K562 (cell line): ENCODE measurements around the gene AKNA. TPM values are rescaled to one million over a fixed set of nuclear protein-coding genes. Genes with fewer than 3 reads are reported as not detected.
A peak's percentile ranks its signal among the peaks of the same experiment; 100 is the strongest.

Experiments used
- ADNP ChIP-seq: fragments of 200-800 bp; sonication (Bioruptor generic); IDR thresholded peaks from 2 replicates; pipeline ENCODE4 v1.6.1; 2016; ENCODE audit warnings: missing genetic modification characterization, missing compliant biosample characterization
- BCOR ChIP-seq: fragments of 450-650 bp; IDR thresholded peaks from 2 replicates; pipeline ENCODE4 v1.6.1; 2016
- HSF4 ChIP-seq: fragments of 250-450 bp; sonication (Bioruptor Pico); IDR thresholded peaks from 2 replicates; pipeline ENCODE4 v2.1.2; 2022; ENCODE audit warnings: mild to moderate bottlenecking, moderate library complexity, borderline replicate concordance
- PBX2 ChIP-seq, 2 experiments: IDR thresholded peaks in 1 of 2; conservative IDR thresholded peaks in 1 of 2; 2 replicates each; pipeline ENCODE4 v1.6.1; 2016; ENCODE audit warnings: low read depth in 2 of 2, mild to moderate bottlenecking in 1 of 2, missing compliant biosample characterization in 1 of 2, missing genetic modification characterization in 1 of 2, moderate library complexity in 1 of 2
- PKNOX1 ChIP-seq: fragments of 450-650 bp; IDR thresholded peaks from 2 replicates; pipeline ENCODE4 v1.6.1; 2016
- RBM22 ChIP-seq: fragments of 200-400 bp; formaldehyde crosslinking; IDR thresholded peaks from 2 replicates; pipeline ENCODE4 v1.6.1; 2018; ENCODE audit warnings: low read length, low read depth; ENCODE audit not compliant: poor library complexity, severe bottlenecking
- SMAD2 ChIP-seq: fragments of 150-350 bp; IDR thresholded peaks from 2 replicates; pipeline ENCODE4 v1.6.1; 2014; ENCODE audit warnings: low read depth, mild to moderate bottlenecking, low read length
- ZBTB43 ChIP-seq: sonication (generic); formaldehyde crosslinking; IDR thresholded peaks from 2 replicates; pipeline ENCODE4 v1.8.0; 2023; ENCODE audit warnings: mild to moderate bottlenecking, missing genetic modification reagents
- ZNF197 ChIP-seq: fragments of 200-800 bp; sonication (Bioruptor generic); IDR thresholded peaks from 2 replicates; pipeline ENCODE4 v1.6.1; 2016; ENCODE audit warnings: low read depth, missing genetic modification characterization, missing compliant biosample characterization
- polyA plus RNA-seq, 8 experiments: library from polyadenylated mRNA; depleted of rRNA in 4 of 8; stranded (reverse) in 5 of 8; unstranded in 3 of 8; fragments of >200 nt; fragmentation: Nextera tagmentation in 2 of 8; fragmentation: Illumina TruSeq in 1 of 8; extraction: Ambion mirVana in 2 of 8; extraction: Trizol in 1 of 8; gene quantifications; 2 replicates each; pipeline versions ENCODE4 v1.2.1 to v1.2.3, GENCODE V29; 2011 to 2014; ENCODE audit warnings: inconsistent platforms in 1 of 8, missing spikeins in 1 of 8
- total RNA-seq, 7 experiments: library from RNA; depleted of rRNA in 6 of 7; stranded (reverse); fragments of >200 nt in 6 of 7; fragmentation: Illumina TruSeq in 2 of 7; extraction: Trizol in 2 of 7; gene quantifications; 2 replicates each; pipeline versions ENCODE4 v1.2.1 to v1.2.3, GENCODE V29; 2011 to 2021; ENCODE audit warnings: low replicate concordance in 1 of 7
- TF ChIP-seq, protein P1 (sequence below): sonication (generic); formaldehyde crosslinking; IDR thresholded peaks from 2 replicates; pipeline ENCODE4 v1.9.0; 2022; ENCODE audit warnings: mild to moderate bottlenecking, missing genetic modification reagents

The AKNA gene
- total and polyA plus RNA-seq, 9 of the 15 experiments (the other 6 are each of a cell fraction or from before 2014, with no cell fraction given) = 0.29 to 20.5 (median 3.9) TPM

- no peak for TF ChIP-seq PBX2 (CRISPR knock-in tag; IDR thresholded peaks at IDR 0.05; ENCODE audit: low read depth)
- TF ChIP-seq PBX2 (tag; conservative IDR thresholded peaks at IDR 0.05; ENCODE audit: low read depth) = peak; percentile 77
- TF ChIP-seq HSF4 (CRISPR knock-in tag) = no peak
- no peak for TF ChIP-seq ZBTB43 (CRISPR knock-in tag)
- peak; percentile 82 for TF ChIP-seq PKNOX1
- no peak for TF ChIP-seq BCOR
- TF ChIP-seq ADNP (tag) = no peak
- TF ChIP-seq, protein P1, sequence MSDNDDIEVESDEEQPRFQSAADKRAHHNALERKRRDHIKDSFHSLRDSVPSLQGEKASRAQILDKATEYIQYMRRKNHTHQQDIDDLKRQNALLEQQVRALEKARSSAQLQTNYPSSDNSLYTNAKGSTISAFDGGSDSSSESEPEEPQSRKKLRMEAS (CRISPR knock-in tag) = no peak
- no peak for TF ChIP-seq ZNF197 (CRISPR knock-in tag)
- no peak for TF ChIP-seq SMAD2
- TF ChIP-seq RBM22 = peak; percentile 18
These were observed 52.0 kb downstream of the AKNA start (continued) for GRCh38 chr9:114335745-114336144.
